MM.1S (cell line): Measurements from ENCODE around the gene USP9Y.

Experiments used
- DNase-seq: peaks from one replicate; pipeline ENCODE4 v3.0.0-alpha.2; 2015
- H2AFZ ChIP-seq: fragments of 300-600 bp; sonication (generic); 2 replicates; pipeline ENCODE4 v1.6.0; 2016; ENCODE audit warnings: antibody characterized with exemption, low read length
- H3F3A ChIP-seq: fragments of 300-600 bp; sonication (generic); 2 replicates; pipeline ENCODE4 v1.6.1; 2016; ENCODE audit warnings: mild to moderate bottlenecking, antibody characterized with exemption, low read length, moderate library complexity, mixed read lengths; ENCODE audit not compliant: insufficient read depth
- H3K27ac ChIP-seq: fragments of 300-600 bp; sonication (generic); 2 replicates; pipeline ENCODE4 v1.5.1; 2016; ENCODE audit warnings: mild to moderate bottlenecking, low read length
- H3K27me3 ChIP-seq: fragments of 300-600 bp; sonication (generic); replicated peaks from 2 replicates; pipeline ENCODE4 v1.6.0; 2016; ENCODE audit warnings: low read length; ENCODE audit not compliant: insufficient read depth
- H3K36me3 ChIP-seq: fragments of 300-600 bp; sonication (generic); replicated peaks from 2 replicates; pipeline ENCODE4 v1.6.1; 2016; ENCODE audit warnings: mild to moderate bottlenecking, low read length, mixed read lengths; ENCODE audit not compliant: insufficient read depth
- H3K4me1 ChIP-seq: fragments of 300-600 bp; sonication (generic); 2 replicates; pipeline ENCODE4 v1.6.1; 2016; ENCODE audit warnings: low read length, mixed read lengths
- H3K4me2 ChIP-seq: fragments of 300-600 bp; sonication (generic); 2 replicates; pipeline ENCODE4 v1.6.0; 2016; ENCODE audit warnings: low read depth, low read length
- H3K4me3 ChIP-seq: fragments of 300-600 bp; sonication (generic); 2 replicates; pipeline ENCODE4 v1.5.1; 2016; ENCODE audit warnings: low read length, mixed read lengths
- H3K79me2 ChIP-seq: fragments of 300-600 bp; sonication (generic); 2 replicates; pipeline ENCODE4 v1.6.1; 2016; ENCODE audit warnings: mixed run types, low read length, mixed read lengths
- H3K9ac ChIP-seq: fragments of 300-600 bp; sonication (generic); 2 replicates; pipeline ENCODE4 v1.6.1; 2016; ENCODE audit warnings: low read length, mixed read lengths
- H3K9me2 ChIP-seq: fragments of 300-600 bp; sonication (generic); replicated peaks from 2 replicates; pipeline ENCODE4 v1.6.1; 2016; ENCODE audit warnings: mild to moderate bottlenecking, low read length, mixed read lengths; ENCODE audit not compliant: insufficient read depth
- H3K9me3 ChIP-seq: fragments of 300-600 bp; sonication (generic); replicated peaks from 2 replicates; pipeline ENCODE4 v1.6.1; 2016; ENCODE audit warnings: mild to moderate bottlenecking, low read length, mixed read lengths; ENCODE audit not compliant: insufficient read depth
- H4K20me1 ChIP-seq: fragments of 300-600 bp; sonication (generic); 2 replicates; pipeline ENCODE4 v1.6.1; 2016; ENCODE audit warnings: mild to moderate bottlenecking, low read length, moderate library complexity, mixed read lengths; ENCODE audit not compliant: insufficient read depth
- EZH2 ChIP-seq: fragments of 300-600 bp; sonication (generic); optimal IDR thresholded peaks from 2 replicates; pipeline ENCODE3; 2017; ENCODE audit warnings: low read depth, mild to moderate bottlenecking, antibody characterized with exemption, low read length, mixed read lengths
- EZH2phosphoT487 ChIP-seq: fragments of 300-600 bp; sonication (generic); IDR thresholded peaks from 2 replicates; pipeline ENCODE4 v1.6.1; 2018; ENCODE audit warnings: antibody characterized with exemption, low read length
- TF ChIP-seq, protein P1 (sequence below): fragments of 300-600 bp; sonication (generic); IDR thresholded peaks from 2 replicates; pipeline ENCODE4 v1.5.1; 2016; ENCODE audit warnings: antibody characterized with exemption, low read length, mixed read lengths

The USP9Y gene

DNA sequence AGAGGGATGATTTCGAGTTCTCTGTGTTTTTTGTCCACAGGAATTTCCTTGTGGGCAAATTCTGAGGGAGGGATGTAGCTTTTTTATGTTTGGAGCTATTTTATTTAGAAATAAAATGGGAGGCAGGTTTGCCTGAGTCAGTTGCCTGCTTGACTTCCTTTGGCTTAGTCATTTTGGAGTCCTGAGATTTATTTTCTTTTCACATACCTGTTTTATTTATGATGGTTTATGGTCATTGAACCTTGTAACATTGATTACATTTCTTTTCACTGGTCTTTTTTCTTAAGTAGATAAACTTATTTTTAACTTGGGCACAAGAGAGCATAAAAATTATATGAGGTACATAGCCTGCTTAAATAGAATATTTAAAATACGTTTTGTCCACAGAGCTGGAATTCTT is 12.7 kb upstream of the USP9Y start:
- Histone ChIP-seq H2AFZ (no peak overlapping the region), H3F3A (no peaks in the 10 kb centered on the region), H3K27me3 (no peaks in the 10 kb centered on the region), H3K9me3 (no peaks in the 10 kb centered on the region), H3K4me1 (no peaks in the 10 kb centered on the region), H3K4me2 (no peak overlapping the region), H3K9ac (no peak overlapping the region), H3K79me2 (no peaks in the 10 kb centered on the region), H3K9me2 (no peaks in the 10 kb centered on the region), H3K36me3 (no peaks in the 10 kb centered on the region), H3K27ac (no peak overlapping the region), H3K4me3 (no peak overlapping the region), H4K20me1 (no peaks in the 10 kb centered on the region)
- DNase-seq, result no peak
- TF ChIP-seq EZH2phosphoT487, result no peak
- TF ChIP-seq, protein P1, sequence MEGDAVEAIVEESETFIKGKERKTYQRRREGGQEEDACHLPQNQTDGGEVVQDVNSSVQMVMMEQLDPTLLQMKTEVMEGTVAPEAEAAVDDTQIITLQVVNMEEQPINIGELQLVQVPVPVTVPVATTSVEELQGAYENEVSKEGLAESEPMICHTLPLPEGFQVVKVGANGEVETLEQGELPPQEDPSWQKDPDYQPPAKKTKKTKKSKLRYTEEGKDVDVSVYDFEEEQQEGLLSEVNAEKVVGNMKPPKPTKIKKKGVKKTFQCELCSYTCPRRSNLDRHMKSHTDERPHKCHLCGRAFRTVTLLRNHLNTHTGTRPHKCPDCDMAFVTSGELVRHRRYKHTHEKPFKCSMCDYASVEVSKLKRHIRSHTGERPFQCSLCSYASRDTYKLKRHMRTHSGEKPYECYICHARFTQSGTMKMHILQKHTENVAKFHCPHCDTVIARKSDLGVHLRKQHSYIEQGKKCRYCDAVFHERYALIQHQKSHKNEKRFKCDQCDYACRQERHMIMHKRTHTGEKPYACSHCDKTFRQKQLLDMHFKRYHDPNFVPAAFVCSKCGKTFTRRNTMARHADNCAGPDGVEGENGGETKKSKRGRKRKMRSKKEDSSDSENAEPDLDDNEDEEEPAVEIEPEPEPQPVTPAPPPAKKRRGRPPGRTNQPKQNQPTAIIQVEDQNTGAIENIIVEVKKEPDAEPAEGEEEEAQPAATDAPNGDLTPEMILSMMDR, result no peak
- no peak for TF ChIP-seq EZH2

DNA sequence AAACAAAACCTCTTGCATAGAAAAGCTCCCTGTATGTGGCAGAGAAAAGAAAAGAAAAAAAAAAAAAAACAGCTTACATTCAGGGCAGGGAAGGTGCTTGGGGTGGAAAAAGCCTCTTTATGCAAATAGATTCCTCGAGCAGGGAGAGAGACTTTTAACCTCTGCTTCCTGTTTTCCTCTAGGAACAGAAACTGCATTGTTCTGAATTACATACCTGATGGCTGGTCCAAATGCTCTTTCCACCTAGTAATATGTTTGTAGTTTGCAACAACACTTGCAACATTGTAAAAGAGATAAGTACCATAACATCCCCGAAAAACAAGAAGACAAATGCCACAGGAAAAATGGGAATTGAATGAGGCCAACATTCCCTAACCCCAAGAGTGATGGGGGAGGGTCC is 944 bp upstream of the USP9Y start:
- TF ChIP-seq, protein P1, result no peak
- no peak for TF ChIP-seq EZH2
- no peak for TF ChIP-seq EZH2phosphoT487
- H3K36me3 ChIP-seq, result no peaks in the 10 kb centered on the region
- no peak for DNase-seq
- no peak overlapping the region for H3K9ac ChIP-seq
- no peaks in the 10 kb centered on the region for H3K9me2 ChIP-seq
- no peaks in the 10 kb centered on the region for H3K9me3 ChIP-seq
- H3K27me3 ChIP-seq, result no peaks in the 10 kb centered on the region
- H3F3A ChIP-seq, result no peaks in the 10 kb centered on the region
- H4K20me1 ChIP-seq, result no peaks in the 10 kb centered on the region
- no peak overlapping the region for H3K27ac ChIP-seq
- H3K4me1 ChIP-seq, result no peaks in the 10 kb centered on the region
- H3K4me2 ChIP-seq, result no peak overlapping the region
- no peak overlapping the region for H3K4me3 ChIP-seq
- no peaks in the 10 kb centered on the region for H3K79me2 ChIP-seq
- no peak overlapping the region for H2AFZ ChIP-seq

DNA sequence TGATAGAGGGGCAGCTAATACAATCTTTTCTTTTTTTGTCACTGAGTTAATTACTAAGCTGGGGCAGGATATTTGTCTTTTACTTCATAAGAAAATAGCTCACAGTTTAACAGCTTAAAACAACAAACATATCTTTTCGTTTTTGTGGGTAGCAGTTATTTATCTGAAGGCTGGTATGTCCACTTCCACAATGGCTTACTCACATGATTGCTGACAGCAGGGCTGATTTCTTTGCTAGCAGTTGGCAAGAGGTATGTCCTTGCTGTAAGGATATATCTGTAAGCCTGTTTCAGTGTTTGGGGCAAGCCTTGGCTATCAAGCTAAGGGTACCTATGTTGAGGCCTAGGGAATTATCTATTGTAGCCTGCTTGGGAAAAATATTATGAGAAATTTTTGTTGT is 1.1 kb downstream of the USP9Y start:
- Histone ChIP-seq H3K4me1 (no peaks in the 10 kb centered on the region), H2AFZ (no peak overlapping the region), H3F3A (no peaks in the 10 kb centered on the region), H3K9me3 (no peaks in the 10 kb centered on the region), H3K9ac (no peak overlapping the region), H3K27ac (no peak overlapping the region), H4K20me1 (no peaks in the 10 kb centered on the region), H3K36me3 (no peaks in the 10 kb centered on the region), H3K4me2 (no peak overlapping the region), H3K27me3 (no peaks in the 10 kb centered on the region), H3K9me2 (no peaks in the 10 kb centered on the region), H3K79me2 (no peaks in the 10 kb centered on the region), H3K4me3 (no peak overlapping the region)
- TF ChIP-seq EZH2 (no peak), EZH2phosphoT487 (no peak)
- TF ChIP-seq, protein P1, result no peak
- DNase-seq, result no peak
